Endothelial cell (in vitro differentiated cells): Measurements from ENCODE around the gene NPFFR1. TPM values are rescaled to one million over a fixed set of nuclear protein-coding genes. Genes with fewer than 3 reads are reported as not detected.

Source experiments
- total RNA-seq: library from RNA; stranded (reverse); fragmentation: NEBNext Ultra II Directional; extraction: Animal tissue kit (Norgen Biotek cat#: 25700); gene quantifications from one replicate; pipeline ENCODE4 v1.2.1, GENCODE V29; 2021; ENCODE audit not compliant: unreplicated experiment

The NPFFR1 gene
- total RNA-seq, 1 donor from 2014 or later = not detected

Other genes with a start within 250 kb of the NPFFR1 start
- 75.2 TPM for gene MACROH2A2, start 231.2 kb downstream of the NPFFR1 start, total RNA-seq
- 1.7 TPM for gene AIFM2, start 151.2 kb downstream of the NPFFR1 start, total RNA-seq
- gene TYSND1, start 137.3 kb downstream of the NPFFR1 start, total RNA-seq = 6.7 TPM
- 146 TPM for gene SAR1A, start 113.5 kb downstream of the NPFFR1 start, total RNA-seq
- 56.3 TPM for gene PPA1, start 50.6 kb downstream of the NPFFR1 start, total RNA-seq
- 9.2 TPM for gene LRRC20, start 98.6 kb upstream of the NPFFR1 start, total RNA-seq
- gene EIF4EBP2, start 120.1 kb upstream of the NPFFR1 start, total RNA-seq = 146 TPM
- 1.5 TPM for gene NODAL, start 157.7 kb upstream of the NPFFR1 start, total RNA-seq
- 166 TPM for gene PALD1, start 194.8 kb upstream of the NPFFR1 start, total RNA-seq